ENCODE data around the gene NDUFA3.

- TF ChIP-seq CTCF (IDR thresholded peaks at IDR 0.05) (no peak), EZH2 (IDR thresholded peaks at IDR 0.05; ENCODE audit: borderline replicate concordance, insufficient read depth, low read depth, low read length, poor library complexity, severe bottlenecking) (no peak)
These were observed at the start of gene NDUFA3 for GRCh38 chr19:54102421-54103169.
